VCaP (cell line): ENCODE data around the gene RASGRF2.
A peak's percentile ranks its signal among the peaks of the same experiment; 100 is the strongest.

Source experiments
- H3K27ac ChIP-seq: fragments of 450-650 bp; 2 replicates; pipeline ENCODE4 v1.5.1; 2017
- CTCF ChIP-seq: fragments of 450-650 bp; conservative IDR thresholded peaks from 2 replicates; pipeline ENCODE4 v1.5.1; 2017; ENCODE audit warnings: mild to moderate bottlenecking, moderate library complexity

Gene RASGRF2

GRCh38 chr5:81209386-81209785 lies 249.2 kb downstream of the RASGRF2 start:
- TF ChIP-seq CTCF, result no peak
- H3K27ac ChIP-seq, result no peak overlapping the region

- no peak for TF ChIP-seq CTCF
- H3K27ac ChIP-seq, result no peak overlapping the region
Observed at GRCh38 chr5:81209869-81210493, 249.8 kb downstream of the RASGRF2 start.

GRCh38 chr5:81212211-81212751 lies 252.1 kb downstream of the RASGRF2 start:
- TF ChIP-seq CTCF, result peak; percentile 45
- H3K27ac ChIP-seq, result no peak overlapping the region

GRCh38 chr5:81213070-81213469 lies 252.9 kb downstream of the RASGRF2 start:
- no peak for TF ChIP-seq CTCF
- no peak overlapping the region for H3K27ac ChIP-seq

- H3K27ac ChIP-seq, result no peak overlapping the region
- TF ChIP-seq CTCF, result no peak
Observed at GRCh38 chr5:81214848-81215247, 254.7 kb downstream of the RASGRF2 start.

- no peak for TF ChIP-seq CTCF
- H3K27ac ChIP-seq, result no peak overlapping the region
Observed at GRCh38 chr5:81216152-81216551, 256.0 kb downstream of the RASGRF2 start.

GRCh38 chr5:81219389-81219788 lies 259.2 kb downstream of the RASGRF2 start:
- H3K27ac ChIP-seq, result no peak overlapping the region
- no peak for TF ChIP-seq CTCF
